A549 treated with AZD9567 at 1 μM for 4 hours (cell line): ENCODE measurements around the gene RGCC. TPM values are rescaled to one million over a fixed set of nuclear protein-coding genes. Genes with fewer than 3 reads are reported as not detected.

Source experiments
- total RNA-seq: library from RNA; stranded (reverse); fragments of 200-300 nt; extraction: Qiagen RNA extraction; gene quantifications from 5 replicates; pipeline ENCODE4 v1.2.3, GENCODE V29; 2022; ENCODE audit not compliant: insufficient read depth

RGCC gene, protein sequence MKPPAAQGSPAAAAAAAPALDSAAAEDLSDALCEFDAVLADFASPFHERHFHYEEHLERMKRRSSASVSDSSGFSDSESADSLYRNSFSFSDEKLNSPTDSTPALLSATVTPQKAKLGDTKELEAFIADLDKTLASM
- total RNA-seq, result 4.0 to 9.1 TPM (median 6.3 TPM) in 5 replicates

GRCh38 chr13:41456768-41457588 lies at the start of gene RGCC:
Gene RGCC, plus strand, starts transcription at chr13:41457550. Its CDS starts 158 bp downstream, at chr13:41457708.

Other genes with a start within 250 kb of the RGCC start
- gene MTRF1, start 194.0 kb upstream of the RGCC start, total RNA-seq, result 4.3 to 6.8 TPM (median 4.8 TPM) in 5 replicates
- 4.2 to 8.8 TPM (median 7.9 TPM) in 5 replicates for gene NAA16, start 146.3 kb upstream of the RGCC start, total RNA-seq